Karpas-422 (cell line): Measurements from ENCODE around the gene CD28. TPM values are rescaled to one million over a fixed set of nuclear protein-coding genes. Genes with fewer than 3 reads are reported as not detected.

Experiments
- DNase-seq: peaks from one replicate; pipeline ENCODE4 v3.0.0-alpha.2; 2015
- H2AFZ ChIP-seq: fragments of 200-600 bp; sonication (generic); 2 replicates; pipeline ENCODE4 v1.6.1; 2014; ENCODE audit warnings: antibody characterized with exemption, low read length, mixed read lengths
- H3K27ac ChIP-seq: fragments of 200-600 bp; sonication (generic); 2 replicates; pipeline ENCODE4 v1.5.1; 2014; ENCODE audit warnings: mild to moderate bottlenecking, low read length, moderate library complexity
- H3K27me3 ChIP-seq: fragments of 200-600 bp; sonication (generic); 2 replicates; pipeline ENCODE4 v1.6.1; 2014; ENCODE audit warnings: low read length, mixed read lengths
- H3K36me3 ChIP-seq: fragments of 200-600 bp; sonication (generic); 2 replicates; pipeline ENCODE4 v1.6.1; 2014; ENCODE audit warnings: low read length, mixed read lengths; ENCODE audit not compliant: insufficient read depth
- H3K4me1 ChIP-seq: fragments of 200-600 bp; sonication (generic); 2 replicates; pipeline ENCODE4 v1.6.1; 2014; ENCODE audit warnings: mild to moderate bottlenecking, low read length, mixed read lengths
- H3K4me2 ChIP-seq: fragments of 200-600 bp; sonication (generic); 2 replicates; pipeline ENCODE4 v1.6.1; 2014; ENCODE audit warnings: low read length, low read depth, mild to moderate bottlenecking; ENCODE audit not compliant: poor library complexity, severe bottlenecking
- H3K4me3 ChIP-seq: fragments of 200-600 bp; sonication (generic); 2 replicates; pipeline ENCODE4 v1.5.1; 2014; ENCODE audit warnings: mild to moderate bottlenecking, antibody characterized with exemption, low read length, mixed read lengths
- H3K79me2 ChIP-seq: fragments of 200-600 bp; sonication (generic); 2 replicates; pipeline ENCODE4 v1.6.1; 2014; ENCODE audit warnings: mild to moderate bottlenecking, low read length, mixed read lengths
- H3K9ac ChIP-seq: fragments of 200-600 bp; sonication (generic); 2 replicates; pipeline ENCODE4 v1.6.0; 2014; ENCODE audit warnings: low read length
- H3K9me2 ChIP-seq: fragments of 200-600 bp; sonication (generic), shearing (Covaris generic); replicated peaks from 2 replicates; pipeline ENCODE4 v1.6.0; 2014; ENCODE audit warnings: mild to moderate bottlenecking, low read length, moderate library complexity; ENCODE audit not compliant: insufficient read depth
- H3K9me3 ChIP-seq: fragments of 300-700, 200-600 bp; sonication (generic); 2 replicates; pipeline ENCODE4 v1.6.1; 2014; ENCODE audit warnings: low read length, mixed read lengths
- H4K20me1 ChIP-seq: fragments of 200-600 bp; sonication (generic); 2 replicates; pipeline ENCODE4 v1.6.1; 2014; ENCODE audit warnings: mild to moderate bottlenecking, antibody characterized with exemption, low read length, low read depth; ENCODE audit not compliant: insufficient read depth
- total RNA-seq: library from RNA; depleted of rRNA; stranded (reverse); fragments of >200 nt; shearing (Covaris generic); gene quantifications from 2 replicates; pipeline ENCODE4 v1.2.3, GENCODE V29; 2014; ENCODE audit warnings: low replicate concordance

CD28 gene
- total RNA-seq, 1 experiment from 2014 or later: not detected

GRCh38 chr2:203682688-203683130, 23.7 kb upstream of the CD28 start:
- Histone ChIP-seq H3K27me3 (no peaks in the 10 kb centered on the region), H3K4me3 (no peak overlapping the region), H4K20me1 (peaks cover 3% of the 10 kb centered on the region; the same call in 1 of the 2 replicates), H3K9ac (no peak overlapping the region), H3K4me2 (no peak overlapping the region), H3K27ac (no peak overlapping the region), H3K9me2 (no peaks in the 10 kb centered on the region), H3K36me3 (no peaks in the 10 kb centered on the region), H3K79me2 (no peaks in the 10 kb centered on the region), H3K4me1 (peaks cover 5% of the 10 kb centered on the region; the same call in 1 of the 2 replicates), H3K9me3 (no peaks in the 10 kb centered on the region), H2AFZ (no peak overlapping the region)
- DNase-seq: peak; percentile 9

GRCh38 chr2:203683421-203683820, 23.0 kb upstream of the CD28 start:
- no peak overlapping the region for H3K27ac ChIP-seq
- no peak overlapping the region for H3K4me3 ChIP-seq
- no peaks in the 10 kb centered on the region for H3K27me3 ChIP-seq
- no peaks in the 10 kb centered on the region for H3K9me2 ChIP-seq
- H3K4me2 ChIP-seq: no peak overlapping the region
- no peak overlapping the region for H3K9ac ChIP-seq
- H3K4me1 ChIP-seq: peaks cover 8% of the 10 kb centered on the region
- H3K9me3 ChIP-seq: no peaks in the 10 kb centered on the region
- no peaks in the 10 kb centered on the region for H3K79me2 ChIP-seq
- H3K36me3 ChIP-seq: no peaks in the 10 kb centered on the region
- H4K20me1 ChIP-seq: peaks cover 5% of the 10 kb centered on the region; the same call in 1 of the 2 replicates
- no peak for DNase-seq
- H2AFZ ChIP-seq: no peak overlapping the region

- Histone ChIP-seq H3K27ac (no peak overlapping the region), H4K20me1 (peaks cover 7% of the 10 kb centered on the region; the same call in 1 of the 2 replicates), H3K79me2 (no peaks in the 10 kb centered on the region), H3K9me3 (no peaks in the 10 kb centered on the region), H3K27me3 (no peaks in the 10 kb centered on the region), H3K4me2 (no peak overlapping the region), H3K36me3 (no peaks in the 10 kb centered on the region), H2AFZ (no peak overlapping the region), H3K9ac (no peak overlapping the region), H3K9me2 (no peaks in the 10 kb centered on the region), H3K4me1 (peaks cover 14% of the 10 kb centered on the region), H3K4me3 (no peak overlapping the region)
- DNase-seq: peak; percentile 38
Measured at GRCh38 chr2:203683932-203684556, 22.4 kb upstream of the CD28 start.

- no peaks in the 10 kb centered on the region for H3K27me3 ChIP-seq
- H3K36me3 ChIP-seq: no peaks in the 10 kb centered on the region
- no peaks in the 10 kb centered on the region for H3K9me3 ChIP-seq
- H3K9ac ChIP-seq: no peak overlapping the region
- H3K27ac ChIP-seq: no peak overlapping the region
- H3K4me1 ChIP-seq: peaks cover 25% of the 10 kb centered on the region
- no peaks in the 10 kb centered on the region for H3K9me2 ChIP-seq
- peak; percentile 33 for DNase-seq
- no peak overlapping the region for H3K4me2 ChIP-seq
- peaks cover 12% of the 10 kb centered on the region; the same call in 1 of the 2 replicates for H4K20me1 ChIP-seq
- H3K79me2 ChIP-seq: no peaks in the 10 kb centered on the region
- no peak overlapping the region for H3K4me3 ChIP-seq
- no peak overlapping the region for H2AFZ ChIP-seq
Measured at GRCh38 chr2:203685081-203685621, 21.3 kb upstream of the CD28 start.

- DNase-seq: peak; percentile 5
- Histone ChIP-seq H4K20me1 (peaks cover 19% of the 10 kb centered on the region; the same call in 1 of the 2 replicates), H3K27ac (no peak overlapping the region), H3K36me3 (no peaks in the 10 kb centered on the region), H3K27me3 (no peaks in the 10 kb centered on the region), H3K4me2 (no peak overlapping the region), H3K9me2 (no peaks in the 10 kb centered on the region), H3K9me3 (no peaks in the 10 kb centered on the region), H3K4me3 (no peak overlapping the region), H2AFZ (no peak overlapping the region), H3K4me1 (peaks cover 32% of the 10 kb centered on the region), H3K9ac (no peak overlapping the region), H3K79me2 (no peaks in the 10 kb centered on the region)
Measured at GRCh38 chr2:203685789-203686420, 20.5 kb upstream of the CD28 start.

GRCh38 chr2:203687165-203687564, 19.3 kb upstream of the CD28 start:
- Histone ChIP-seq H3K9me3 (no peaks in the 10 kb centered on the region), H3K4me2 (no peak overlapping the region), H3K9ac (no peak overlapping the region), H3K4me1 (peaks cover 37% of the 10 kb centered on the region), H3K79me2 (no peaks in the 10 kb centered on the region), H2AFZ (no peak overlapping the region), H3K36me3 (no peaks in the 10 kb centered on the region), H3K9me2 (no peaks in the 10 kb centered on the region), H3K27ac (no peak overlapping the region), H4K20me1 (peaks cover 19% of the 10 kb centered on the region; the same call in 1 of the 2 replicates), H3K4me3 (no peak overlapping the region), H3K27me3 (no peaks in the 10 kb centered on the region)
- peak; percentile 30 for DNase-seq

- Histone ChIP-seq H3K4me1 (peaks cover 37% of the 10 kb centered on the region), H3K4me2 (peak overlapping the region; percentile 69), H3K9me2 (no peaks in the 10 kb centered on the region), H2AFZ (no peak overlapping the region), H3K79me2 (no peaks in the 10 kb centered on the region), H3K36me3 (no peaks in the 10 kb centered on the region), H3K9me3 (no peaks in the 10 kb centered on the region), H3K4me3 (peak overlapping the region; percentile 44), H3K27me3 (no peaks in the 10 kb centered on the region), H3K9ac (no peak overlapping the region), H3K27ac (no peak overlapping the region), H4K20me1 (peaks cover 16% of the 10 kb centered on the region; the same call in 1 of the 2 replicates)
- DNase-seq: peak; percentile 91
Measured at GRCh38 chr2:203688798-203689197, 17.6 kb upstream of the CD28 start.

GRCh38 chr2:203689426-203690116, 16.9 kb upstream of the CD28 start:
- no peak overlapping the region for H2AFZ ChIP-seq
- no peaks in the 10 kb centered on the region for H3K9me2 ChIP-seq
- peak; percentile 68 for DNase-seq
- H3K36me3 ChIP-seq: no peaks in the 10 kb centered on the region
- peaks cover 37% of the 10 kb centered on the region for H3K4me1 ChIP-seq
- H3K27me3 ChIP-seq: no peaks in the 10 kb centered on the region
- no peak overlapping the region for H3K9ac ChIP-seq
- H3K4me2 ChIP-seq: peak overlapping the region; percentile 69
- H3K79me2 ChIP-seq: no peaks in the 10 kb centered on the region
- peak overlapping the region; percentile 44 for H3K4me3 ChIP-seq
- H3K27ac ChIP-seq: no peak overlapping the region
- no peaks in the 10 kb centered on the region for H3K9me3 ChIP-seq
- H4K20me1 ChIP-seq: peaks cover 16% of the 10 kb centered on the region; the same call in 1 of the 2 replicates
